Nephron progenitor cell (in vitro differentiated cells): ENCODE measurements around the gene ZNF518B.

Experiments used
- DNase-seq: peaks from one replicate; pipeline ENCODE4 v3.0.0; 2021
- H3K27ac Mint-ChIP-seq: 2 replicates; pipeline ENCODE4 v1.8.0; 2021; ENCODE audit warnings: mild to moderate bottlenecking, moderate library complexity, mixed read lengths
- H3K27me3 Mint-ChIP-seq: 2 replicates; pipeline ENCODE4 v1.8.0; 2021; ENCODE audit warnings: mild to moderate bottlenecking, low read depth, mixed read lengths; ENCODE audit not compliant: poor library complexity
- H3K36me3 Mint-ChIP-seq: 2 replicates; pipeline ENCODE4 v1.8.0; 2021; ENCODE audit warnings: low read depth, mixed read lengths
- H3K4me1 Mint-ChIP-seq: 2 replicates; pipeline ENCODE4 v1.8.0; 2021; ENCODE audit warnings: mixed read lengths
- H3K4me3 Mint-ChIP-seq: 2 replicates; pipeline ENCODE4 v1.8.0; 2021; ENCODE audit warnings: mild to moderate bottlenecking, moderate library complexity, mixed read lengths
- H3K9me3 Mint-ChIP-seq: 2 replicates; pipeline ENCODE4 v1.8.0; 2021; ENCODE audit warnings: mild to moderate bottlenecking, moderate library complexity, mixed read lengths
- TF ChIP-seq, protein P1 (sequence below): fragments of 200-600 bp; sonication (generic); IDR thresholded peaks from 2 replicates; pipeline ENCODE4 v1.5.0; 2021; ENCODE audit warnings: antibody characterized with exemption

The ZNF518B gene

DNA sequence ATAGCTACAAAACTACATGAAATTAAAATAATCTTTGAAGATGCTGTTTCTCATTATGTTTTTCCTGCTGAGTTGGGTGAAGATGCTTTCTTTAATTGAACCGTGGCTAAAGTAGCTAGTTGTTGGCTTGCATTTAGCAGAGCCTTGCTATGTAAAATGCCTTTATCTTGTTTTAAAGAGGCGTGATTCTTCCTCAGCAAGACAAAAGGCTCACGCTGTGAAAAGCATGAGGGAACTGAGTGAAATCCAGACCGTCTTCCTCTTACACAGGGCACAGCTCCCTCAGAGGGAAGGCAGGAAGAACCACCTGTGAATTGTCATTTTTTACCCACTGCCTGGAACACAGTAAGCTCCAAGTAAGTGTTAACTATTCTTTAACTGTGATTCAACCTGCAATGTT is 39.0 kb upstream of the ZNF518B start:
- Mint-ChIP-seq H3K36me3 (no peaks in the 10 kb centered on the region), H3K9me3 (no peaks in the 10 kb centered on the region), H3K4me1 (peaks cover 27% of the 10 kb centered on the region), H3K27me3 (peaks cover 6% of the 10 kb centered on the region), H3K4me3 (no peak overlapping the region), H3K27ac (no peak overlapping the region)
- DNase-seq = no peak
- TF ChIP-seq, protein P1, sequence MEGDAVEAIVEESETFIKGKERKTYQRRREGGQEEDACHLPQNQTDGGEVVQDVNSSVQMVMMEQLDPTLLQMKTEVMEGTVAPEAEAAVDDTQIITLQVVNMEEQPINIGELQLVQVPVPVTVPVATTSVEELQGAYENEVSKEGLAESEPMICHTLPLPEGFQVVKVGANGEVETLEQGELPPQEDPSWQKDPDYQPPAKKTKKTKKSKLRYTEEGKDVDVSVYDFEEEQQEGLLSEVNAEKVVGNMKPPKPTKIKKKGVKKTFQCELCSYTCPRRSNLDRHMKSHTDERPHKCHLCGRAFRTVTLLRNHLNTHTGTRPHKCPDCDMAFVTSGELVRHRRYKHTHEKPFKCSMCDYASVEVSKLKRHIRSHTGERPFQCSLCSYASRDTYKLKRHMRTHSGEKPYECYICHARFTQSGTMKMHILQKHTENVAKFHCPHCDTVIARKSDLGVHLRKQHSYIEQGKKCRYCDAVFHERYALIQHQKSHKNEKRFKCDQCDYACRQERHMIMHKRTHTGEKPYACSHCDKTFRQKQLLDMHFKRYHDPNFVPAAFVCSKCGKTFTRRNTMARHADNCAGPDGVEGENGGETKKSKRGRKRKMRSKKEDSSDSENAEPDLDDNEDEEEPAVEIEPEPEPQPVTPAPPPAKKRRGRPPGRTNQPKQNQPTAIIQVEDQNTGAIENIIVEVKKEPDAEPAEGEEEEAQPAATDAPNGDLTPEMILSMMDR = no peak

DNA sequence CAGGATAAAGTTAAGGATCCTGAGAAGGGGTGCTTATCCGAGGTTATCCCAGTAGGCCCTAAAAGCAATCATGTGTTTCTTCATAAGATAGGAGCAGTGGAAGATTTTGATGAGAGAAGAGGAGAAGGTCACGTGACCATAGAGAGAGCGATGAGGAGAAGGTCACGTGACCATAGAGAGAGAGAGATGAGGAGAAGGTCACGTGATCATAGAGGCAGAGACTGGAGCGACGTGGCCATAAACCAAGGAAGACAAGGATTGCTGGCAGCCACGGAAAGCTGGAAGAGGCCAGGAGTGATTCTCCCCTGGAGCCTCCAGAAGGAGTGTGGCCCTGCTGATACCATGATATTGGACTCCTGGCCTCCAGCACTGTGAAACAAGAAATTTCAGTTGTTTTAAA is 38.4 kb upstream of the ZNF518B start:
- Mint-ChIP-seq H3K4me1 (peaks cover 27% of the 10 kb centered on the region), H3K27ac (peak overlapping the region; percentile 5), H3K36me3 (no peaks in the 10 kb centered on the region), H3K27me3 (peaks cover 6% of the 10 kb centered on the region), H3K9me3 (no peaks in the 10 kb centered on the region), H3K4me3 (no peak overlapping the region)
- DNase-seq = no peak
- TF ChIP-seq, protein P1 = no peak

DNA sequence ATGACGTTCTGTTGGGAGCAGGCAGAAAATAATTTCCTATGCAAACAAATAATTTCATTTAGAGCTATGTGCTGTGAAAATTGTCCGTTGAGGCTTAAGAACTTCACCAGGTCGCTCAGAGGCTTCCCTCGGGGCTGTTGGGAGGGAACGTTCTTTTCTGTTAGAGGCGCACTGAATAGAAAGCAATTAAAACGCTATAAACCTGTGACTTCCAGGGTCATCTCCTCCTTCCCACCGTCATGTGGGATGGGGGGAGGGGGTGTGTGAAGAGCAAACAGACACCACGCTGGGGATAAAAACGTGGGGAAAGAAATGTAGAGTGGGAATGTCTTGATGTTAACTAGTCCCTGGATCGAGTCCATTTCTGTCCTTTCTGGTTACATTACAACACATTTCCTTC is 35.2 kb upstream of the ZNF518B start:
- Mint-ChIP-seq H3K4me3 (peak overlapping the region; percentile 11), H3K36me3 (no peaks in the 10 kb centered on the region), H3K9me3 (peaks cover 5% of the 10 kb centered on the region), H3K27me3 (peaks cover 6% of the 10 kb centered on the region), H3K4me1 (peaks cover 27% of the 10 kb centered on the region), H3K27ac (peak overlapping the region; percentile 94)
- TF ChIP-seq, protein P1 = no peak
- DNase-seq = peak; percentile 4

DNA sequence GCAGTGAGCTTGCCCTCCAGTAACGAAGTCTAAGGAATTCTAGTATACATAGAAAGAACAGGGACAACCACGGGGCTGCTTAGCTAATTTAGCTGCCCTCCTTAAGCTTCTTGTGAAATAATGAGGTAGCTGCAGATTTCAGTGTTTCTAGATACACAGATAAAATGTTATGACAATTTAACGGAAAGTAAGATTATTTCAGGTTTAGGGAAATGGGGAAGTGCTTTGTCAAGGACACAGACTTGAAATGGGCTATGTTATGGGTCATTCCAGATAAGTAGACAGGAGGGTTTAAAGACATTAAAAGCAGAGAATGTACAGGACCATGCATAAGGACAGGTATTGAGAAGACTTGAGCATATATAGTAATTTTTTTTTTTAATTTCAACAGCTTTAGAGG is 34.2 kb upstream of the ZNF518B start:
- no peak overlapping the region for H3K4me3 Mint-ChIP-seq
- peaks cover 20% of the 10 kb centered on the region for H3K4me1 Mint-ChIP-seq
- peaks cover 5% of the 10 kb centered on the region for H3K9me3 Mint-ChIP-seq
- H3K27me3 Mint-ChIP-seq = peaks cover 6% of the 10 kb centered on the region
- DNase-seq = no peak
- H3K36me3 Mint-ChIP-seq = no peaks in the 10 kb centered on the region
- TF ChIP-seq, protein P1 = no peak
- no peak overlapping the region for H3K27ac Mint-ChIP-seq

DNA sequence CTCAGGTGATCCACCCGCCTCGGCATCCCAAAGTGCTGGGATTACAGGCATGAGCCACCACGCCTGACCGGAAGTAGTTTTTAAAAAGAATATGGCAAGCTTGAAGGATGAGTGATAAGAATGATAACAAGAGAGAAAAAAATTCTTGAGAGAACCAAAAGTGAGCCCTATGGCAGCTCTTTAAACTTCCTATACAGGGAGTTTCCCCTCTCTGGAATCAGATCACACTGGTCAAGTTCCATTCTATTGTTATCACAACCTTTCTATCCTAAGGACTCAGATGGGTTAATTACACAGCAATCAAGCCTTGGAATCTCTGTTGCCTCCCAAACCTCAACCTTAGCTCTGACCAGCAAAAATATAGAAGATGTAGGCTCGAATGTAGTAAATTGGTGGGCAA is 33.8 kb upstream of the ZNF518B start:
- H3K27ac Mint-ChIP-seq = no peak overlapping the region
- peaks cover 6% of the 10 kb centered on the region for H3K27me3 Mint-ChIP-seq
- H3K36me3 Mint-ChIP-seq = no peaks in the 10 kb centered on the region
- H3K4me1 Mint-ChIP-seq = peaks cover 17% of the 10 kb centered on the region
- peaks cover 5% of the 10 kb centered on the region for H3K9me3 Mint-ChIP-seq
- DNase-seq = no peak
- H3K4me3 Mint-ChIP-seq = no peak overlapping the region
- TF ChIP-seq, protein P1 = no peak

DNA sequence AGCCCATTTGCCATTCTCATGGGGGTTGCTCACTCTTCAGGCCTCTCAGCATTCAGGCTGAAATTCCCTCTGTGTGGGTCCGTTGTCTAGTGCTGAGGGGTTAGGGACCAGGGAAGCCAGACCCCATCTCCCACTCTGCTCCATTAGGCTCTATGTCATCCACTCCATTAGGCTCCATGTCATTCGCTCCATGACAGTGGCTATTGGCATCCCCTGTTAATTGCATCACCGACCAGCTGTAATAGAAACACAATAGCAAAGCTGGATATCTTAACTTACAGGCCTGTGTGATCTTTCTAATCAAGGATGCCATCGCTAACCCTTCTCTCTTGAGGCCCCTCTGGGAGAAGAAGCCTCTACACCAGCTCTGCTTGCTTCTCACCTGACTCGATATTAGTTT is 25.7 kb upstream of the ZNF518B start:
- Mint-ChIP-seq H3K9me3 (no peaks in the 10 kb centered on the region), H3K27me3 (no peaks in the 10 kb centered on the region), H3K27ac (no peak overlapping the region), H3K4me3 (no peak overlapping the region), H3K36me3 (no peaks in the 10 kb centered on the region), H3K4me1 (no peaks in the 10 kb centered on the region)
- DNase-seq = no peak
- TF ChIP-seq, protein P1 = no peak
